ENCODE measurements around the gene SCN8A.

Gene SCN8A

GRCh38 chr12:51622564-51622963, 31.5 kb downstream of the SCN8A start:
- TF ChIP-seq CTCF (IDR thresholded peaks at IDR 0.05; ENCODE audit: borderline replicate concordance, control extremely low read depth, extremely low read depth, insufficient read depth, missing control alignments) = no peak
- in situ Hi-C loops (cut with MboI; ENCODE audit: low sequenced_read_pairs, unreplicated experiment) = no loop called here
- no peak for DNase-seq (ENCODE audit: low spot score)

- no peak for DNase-seq (ENCODE audit: low spot score)
- in situ Hi-C loops (cut with MboI; ENCODE audit: low sequenced_read_pairs, unreplicated experiment) = no loop called here
- TF ChIP-seq CTCF (IDR thresholded peaks at IDR 0.05; ENCODE audit: borderline replicate concordance, control extremely low read depth, extremely low read depth, insufficient read depth, missing control alignments) = no peak
These were observed 34.3 kb downstream of the SCN8A start for GRCh38 chr12:51625370-51625769.

GRCh38 chr12:51626115-51626514, 35.1 kb downstream of the SCN8A start:
- in situ Hi-C loops (cut with MboI; ENCODE audit: low sequenced_read_pairs, unreplicated experiment) = no loop called here
- TF ChIP-seq CTCF (IDR thresholded peaks at IDR 0.05; ENCODE audit: borderline replicate concordance, control extremely low read depth, extremely low read depth, insufficient read depth, missing control alignments) = no peak
- no peak for DNase-seq (ENCODE audit: low spot score)

GRCh38 chr12:51626629-51627028, 35.6 kb downstream of the SCN8A start:
- DNase-seq (ENCODE audit: low spot score) = no peak
- TF ChIP-seq CTCF (IDR thresholded peaks at IDR 0.05; ENCODE audit: borderline replicate concordance, control extremely low read depth, extremely low read depth, insufficient read depth, missing control alignments) = no peak
- in situ Hi-C loops (cut with MboI; ENCODE audit: low sequenced_read_pairs, unreplicated experiment) = no loop called here

GRCh38 chr12:51630256-51630880, 39.3 kb downstream of the SCN8A start:
- DNase-seq (ENCODE audit: low spot score) = no peak
- in situ Hi-C loops (cut with MboI; ENCODE audit: low sequenced_read_pairs, unreplicated experiment) = no loop called here
- TF ChIP-seq CTCF (IDR thresholded peaks at IDR 0.05; ENCODE audit: borderline replicate concordance, control extremely low read depth, extremely low read depth, insufficient read depth, missing control alignments) = no peak

GRCh38 chr12:51630986-51631385, 40.0 kb downstream of the SCN8A start:
- DNase-seq (ENCODE audit: low spot score) = no peak
- in situ Hi-C loops (cut with MboI; ENCODE audit: low sequenced_read_pairs, unreplicated experiment) = no loop called here
- no peak for TF ChIP-seq CTCF (IDR thresholded peaks at IDR 0.05; ENCODE audit: borderline replicate concordance, control extremely low read depth, extremely low read depth, insufficient read depth, missing control alignments)

Measured in GM13976 (cell line).